HFF-Myc (cell line): ENCODE results near the gene C2orf42.
A peak's percentile ranks its signal among the peaks of the same experiment; 100 is the strongest.
"Not testable (repeated sequence)": the region's sequence is repeated elsewhere in the genome, so short reads cannot be mapped to it uniquely, and the experiment has no call there.

Experiments used
- DNase-seq: peaks from one replicate; pipeline ENCODE4 v3.0.0-alpha.2; 2011; ENCODE audit warnings: low read depth; ENCODE audit errors: extremely low read depth
- H3K4me3 ChIP-seq: replicated peaks from 2 replicates; pipeline ENCODE4 v1.5.1; 2011; ENCODE audit warnings: low read depth, mild to moderate bottlenecking, control low read depth, low read length
- TF ChIP-seq, protein P1 (sequence below): IDR thresholded peaks from 2 replicates; pipeline ENCODE4 v1.5.1; 2012; ENCODE audit warnings: mild to moderate bottlenecking, low read depth, low read length, control low read depth; ENCODE audit errors: missing control alignments

Gene C2orf42

DNA sequence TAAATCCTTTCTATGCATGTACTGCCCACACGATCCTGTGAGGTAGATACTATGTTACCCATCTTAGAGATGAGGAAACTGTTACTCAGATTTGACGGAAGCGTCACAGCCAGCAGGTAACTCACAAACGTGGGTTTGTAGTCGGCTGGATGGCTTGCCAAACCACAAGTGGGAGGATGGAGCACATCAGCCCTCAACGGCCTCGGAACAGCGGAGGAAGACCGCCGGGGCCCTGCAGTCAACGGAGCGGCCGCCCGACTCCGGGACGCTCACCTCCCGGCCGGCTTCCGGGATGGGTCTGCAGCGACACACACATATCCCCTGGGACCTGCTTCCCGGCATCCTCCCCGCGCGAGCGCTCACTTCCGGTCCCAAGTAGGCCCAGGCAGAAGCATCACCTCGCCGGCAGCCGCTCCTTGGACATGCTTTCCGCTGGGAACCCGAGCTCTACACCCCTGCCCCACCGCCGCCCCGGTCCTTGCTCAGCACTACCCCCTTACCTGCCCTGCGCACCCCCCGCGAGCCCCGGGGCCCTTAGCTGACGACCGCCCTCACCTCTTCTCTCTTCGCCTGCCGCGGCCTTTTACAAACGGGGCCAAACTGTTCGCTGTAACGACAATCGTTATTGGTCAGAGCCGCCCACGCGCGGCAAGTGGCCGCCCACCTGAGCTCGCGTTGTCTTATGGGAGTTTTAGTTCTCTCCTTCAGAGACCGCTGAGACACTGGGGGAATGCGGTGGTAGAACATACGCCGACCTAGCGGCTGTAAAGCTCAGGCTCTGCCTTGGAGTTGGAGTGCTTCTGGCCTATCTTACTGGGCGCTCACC, at the start of gene C2orf42:
Gene C2orf42, minus strand, starts transcription at position 602 of the 826 bp plus-strand sequence. CDS start 9,034 bp downstream, outside the sequence.
- TF ChIP-seq, protein P1, sequence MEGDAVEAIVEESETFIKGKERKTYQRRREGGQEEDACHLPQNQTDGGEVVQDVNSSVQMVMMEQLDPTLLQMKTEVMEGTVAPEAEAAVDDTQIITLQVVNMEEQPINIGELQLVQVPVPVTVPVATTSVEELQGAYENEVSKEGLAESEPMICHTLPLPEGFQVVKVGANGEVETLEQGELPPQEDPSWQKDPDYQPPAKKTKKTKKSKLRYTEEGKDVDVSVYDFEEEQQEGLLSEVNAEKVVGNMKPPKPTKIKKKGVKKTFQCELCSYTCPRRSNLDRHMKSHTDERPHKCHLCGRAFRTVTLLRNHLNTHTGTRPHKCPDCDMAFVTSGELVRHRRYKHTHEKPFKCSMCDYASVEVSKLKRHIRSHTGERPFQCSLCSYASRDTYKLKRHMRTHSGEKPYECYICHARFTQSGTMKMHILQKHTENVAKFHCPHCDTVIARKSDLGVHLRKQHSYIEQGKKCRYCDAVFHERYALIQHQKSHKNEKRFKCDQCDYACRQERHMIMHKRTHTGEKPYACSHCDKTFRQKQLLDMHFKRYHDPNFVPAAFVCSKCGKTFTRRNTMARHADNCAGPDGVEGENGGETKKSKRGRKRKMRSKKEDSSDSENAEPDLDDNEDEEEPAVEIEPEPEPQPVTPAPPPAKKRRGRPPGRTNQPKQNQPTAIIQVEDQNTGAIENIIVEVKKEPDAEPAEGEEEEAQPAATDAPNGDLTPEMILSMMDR: no peak
- H3K4me3 ChIP-seq: peak within 1 kb of the TSS; percentile 72
- peak; percentile 91 for DNase-seq

DNA sequence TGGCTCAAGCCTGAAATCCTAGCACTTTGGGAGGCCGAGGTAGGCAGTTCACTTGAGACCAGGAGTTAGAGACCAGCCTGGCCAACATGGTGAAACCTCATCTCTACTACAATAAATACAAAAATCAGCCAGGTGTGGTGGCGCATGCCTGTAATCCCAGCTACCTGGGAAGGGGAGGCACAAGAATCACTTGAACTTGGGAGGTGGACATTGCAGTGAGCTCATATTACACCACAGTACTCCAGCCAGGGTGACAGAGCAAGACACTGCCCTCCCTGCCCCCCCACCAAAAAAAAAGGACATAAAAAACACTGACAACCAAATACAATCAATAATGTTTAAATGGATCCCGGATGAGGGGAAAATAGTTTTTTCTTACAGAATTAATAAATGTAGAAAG, 49.8 kb upstream of the C2orf42 start:
- TF ChIP-seq, protein P1: no peak
- no peak for DNase-seq
- no peak overlapping the region for H3K4me3 ChIP-seq

DNA sequence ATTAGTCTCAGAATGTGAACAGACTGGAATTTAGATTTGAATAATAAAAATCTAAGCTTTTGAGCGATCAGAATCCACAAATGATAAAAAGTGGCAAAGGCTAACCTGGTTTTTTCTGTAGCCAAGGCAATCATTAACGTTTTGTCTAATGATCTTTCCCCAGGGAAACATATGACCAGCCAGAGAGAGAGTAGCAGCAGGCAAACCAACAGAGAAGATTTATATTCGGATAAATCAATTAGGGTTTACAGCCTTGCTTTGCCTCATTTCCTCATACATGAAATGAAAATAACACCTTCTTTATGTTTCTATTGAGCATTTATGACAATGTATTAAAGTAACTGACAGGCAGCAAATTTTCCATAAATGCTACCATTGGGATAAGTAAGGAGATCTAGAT, 43.1 kb upstream of the C2orf42 start:
- H3K4me3 ChIP-seq: no peak overlapping the region
- no peak for DNase-seq
- TF ChIP-seq, protein P1: no peak

DNA sequence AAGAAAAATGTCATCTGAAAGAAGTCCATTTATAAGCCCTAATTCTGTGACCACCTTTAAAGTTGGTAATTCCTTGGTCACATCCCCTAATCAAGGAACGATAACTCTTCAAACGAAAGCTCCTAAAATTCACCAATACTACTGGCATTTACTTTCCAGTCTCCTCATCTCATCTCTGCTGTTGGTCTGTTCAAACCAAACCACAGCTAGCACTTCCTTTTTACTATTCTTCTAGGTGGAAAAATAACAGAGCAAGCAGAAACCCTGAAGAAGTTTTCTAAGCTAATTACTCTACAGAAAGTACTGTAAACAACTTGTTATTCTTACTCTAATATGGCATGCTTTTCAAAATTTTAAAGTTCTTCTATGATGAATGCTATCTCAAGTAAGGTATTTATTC, 36.0 kb upstream of the C2orf42 start:
- no peak overlapping the region for H3K4me3 ChIP-seq
- TF ChIP-seq, protein P1: no peak
- no peak for DNase-seq

- H3K4me3 ChIP-seq, DNase-seq: not testable (repeated sequence)
Observed at GRCh38 chr2:70223305-70223704, 32.5 kb upstream of the C2orf42 start.

DNA sequence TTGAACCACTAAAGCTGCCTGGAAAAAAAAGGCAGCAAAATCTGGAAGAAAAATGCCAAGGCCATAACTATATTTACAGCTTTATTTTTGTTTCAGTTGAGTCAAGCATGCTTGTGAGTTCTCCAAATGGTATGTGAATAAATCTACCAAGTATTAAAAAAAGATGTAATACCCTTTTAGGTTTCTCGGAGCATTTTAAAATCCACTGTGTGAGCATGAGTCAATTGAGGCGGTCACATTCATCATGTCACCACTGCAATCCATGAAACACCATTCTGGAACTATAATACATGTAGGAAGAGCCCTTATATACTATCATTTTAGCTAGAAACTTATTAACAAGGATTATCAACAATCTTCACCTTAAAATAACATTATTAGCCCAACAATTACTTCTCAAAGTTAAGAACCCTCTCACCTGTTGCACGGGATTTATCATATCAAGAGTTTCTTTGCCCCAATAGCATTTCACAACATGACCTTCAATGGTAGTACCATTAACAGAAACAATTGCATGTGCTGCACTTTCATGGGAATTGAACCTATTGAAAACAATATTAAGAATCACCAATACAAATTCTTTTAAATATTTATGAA, 24.2 kb upstream of the C2orf42 start:
- TF ChIP-seq, protein P1: no peak
- no peak overlapping the region for H3K4me3 ChIP-seq
- no peak for DNase-seq

- TF ChIP-seq, protein P1: no peak
- H3K4me3 ChIP-seq: no peak overlapping the region
- DNase-seq: no peak
Observed at GRCh38 chr2:70214365-70214764, 23.5 kb upstream of the C2orf42 start.
